Nephron progenitor cell (in vitro differentiated cells): ENCODE results near the gene FRMD1.

Experiments used
- DNase-seq: peaks from one replicate; pipeline ENCODE4 v3.0.0; 2021
- H3K27ac Mint-ChIP-seq: 2 replicates; pipeline ENCODE4 v1.8.0; 2021; ENCODE audit warnings: mild to moderate bottlenecking, moderate library complexity, mixed read lengths
- H3K27me3 Mint-ChIP-seq: 2 replicates; pipeline ENCODE4 v1.8.0; 2021; ENCODE audit warnings: mild to moderate bottlenecking, low read depth, mixed read lengths; ENCODE audit not compliant: poor library complexity
- H3K36me3 Mint-ChIP-seq: 2 replicates; pipeline ENCODE4 v1.8.0; 2021; ENCODE audit warnings: low read depth, mixed read lengths
- H3K4me1 Mint-ChIP-seq: 2 replicates; pipeline ENCODE4 v1.8.0; 2021; ENCODE audit warnings: mixed read lengths
- H3K4me3 Mint-ChIP-seq: 2 replicates; pipeline ENCODE4 v1.8.0; 2021; ENCODE audit warnings: mild to moderate bottlenecking, moderate library complexity, mixed read lengths
- H3K9me3 Mint-ChIP-seq: 2 replicates; pipeline ENCODE4 v1.8.0; 2021; ENCODE audit warnings: mild to moderate bottlenecking, moderate library complexity, mixed read lengths
- CTCF ChIP-seq: fragments of 200-600 bp; sonication (generic); IDR thresholded peaks from 2 replicates; pipeline ENCODE4 v1.5.0; 2021; ENCODE audit warnings: antibody characterized with exemption

Gene FRMD1

GRCh38 chr6:168031411-168031971 is 47.5 kb downstream of the FRMD1 start:
- no peak for TF ChIP-seq CTCF
- no peak overlapping the region for H3K4me3 Mint-ChIP-seq

GRCh38 chr6:168030908-168031307 is 48.1 kb downstream of the FRMD1 start:
- Mint-ChIP-seq H3K36me3 (peaks cover under 1% of the 10 kb centered on the region), H3K27ac (no peak overlapping the region), H3K9me3 (peaks cover 15% of the 10 kb centered on the region), H3K27me3 (peaks cover 10% of the 10 kb centered on the region), H3K4me1 (peaks cover 33% of the 10 kb centered on the region), H3K4me3 (no peak overlapping the region)
- no peak for TF ChIP-seq CTCF
- DNase-seq = no peak

More at GRCh38 chr6:168031411-168031971, 47.5 kb downstream of the FRMD1 start:
- Mint-ChIP-seq H3K9me3 (peaks cover 21% of the 10 kb centered on the region), H3K27me3 (peaks cover 10% of the 10 kb centered on the region), H3K27ac (peak overlapping the region; percentile 85), H3K4me1 (peaks cover 34% of the 10 kb centered on the region), H3K36me3 (peaks cover 7% of the 10 kb centered on the region)
- no peak for DNase-seq

- no peak overlapping the region for H3K4me3 Mint-ChIP-seq
- no peak for DNase-seq
- no peaks in the 10 kb centered on the region for H3K36me3 Mint-ChIP-seq
- H3K27me3 Mint-ChIP-seq = peaks cover 10% of the 10 kb centered on the region
- no peak for TF ChIP-seq CTCF
- peaks cover 9% of the 10 kb centered on the region for H3K9me3 Mint-ChIP-seq
- H3K4me1 Mint-ChIP-seq = peaks cover 33% of the 10 kb centered on the region
- no peak overlapping the region for H3K27ac Mint-ChIP-seq
These were observed 48.7 kb downstream of the FRMD1 start for GRCh38 chr6:168030218-168030746.

GRCh38 chr6:168029459-168030217 is 49.4 kb downstream of the FRMD1 start:
- Mint-ChIP-seq H3K27me3 (peaks cover 6% of the 10 kb centered on the region), H3K4me3 (no peak overlapping the region), H3K4me1 (peaks cover 33% of the 10 kb centered on the region), H3K9me3 (peaks cover 2% of the 10 kb centered on the region), H3K36me3 (no peaks in the 10 kb centered on the region), H3K27ac (no peak overlapping the region)
- no peak for TF ChIP-seq CTCF
- no peak for DNase-seq

GRCh38 chr6:168028181-168028580 is 50.8 kb downstream of the FRMD1 start:
- H3K4me1 Mint-ChIP-seq = peaks cover 38% of the 10 kb centered on the region
- TF ChIP-seq CTCF = no peak
- no peaks in the 10 kb centered on the region for H3K36me3 Mint-ChIP-seq
- H3K9me3 Mint-ChIP-seq = no peaks in the 10 kb centered on the region
- no peak for DNase-seq
- no peak overlapping the region for H3K4me3 Mint-ChIP-seq
- H3K27ac Mint-ChIP-seq = no peak overlapping the region
- H3K27me3 Mint-ChIP-seq = peaks cover 10% of the 10 kb centered on the region
